Caco-2 (cell line): ENCODE results near the gene OR1N2. TPM values are rescaled to one million over a fixed set of nuclear protein-coding genes. Genes with fewer than 3 reads are reported as not detected.

ENCODE experiments used
- total RNA-seq: library from RNA; stranded (reverse); gene quantifications from 2 replicates; pipeline ENCODE4 v1.2.3, GENCODE V29; 2022

Gene OR1N2
- total RNA-seq, 1 experiment from 2014 or later, result not detected

Other genes with a start within 250 kb of the OR1N2 start
- 0.19 and 0.29 TPM in 2 replicates for gene PTGS1, start 182.1 kb upstream of the OR1N2 start, total RNA-seq
- gene OR1J1, start 75.2 kb upstream of the OR1N2 start, total RNA-seq, result not detected in 2 replicates
- gene OR1J2, start 42.3 kb upstream of the OR1N2 start, total RNA-seq, result not detected in 2 replicates
- gene OR1J4, start 34.0 kb upstream of the OR1N2 start, total RNA-seq, result not detected in 2 replicates
- not detected in 2 replicates for gene OR1N1, start 25.8 kb upstream of the OR1N2 start, total RNA-seq
- not detected in 2 replicates for gene OR1L8, start 30.3 kb downstream of the OR1N2 start, total RNA-seq
- gene OR1Q1, start 61.6 kb downstream of the OR1N2 start, total RNA-seq, result not detected in 2 replicates
- not detected in 2 replicates for gene OR1B1, start 104.5 kb downstream of the OR1N2 start, total RNA-seq
- not detected in 2 replicates for gene OR1L1, start 108.6 kb downstream of the OR1N2 start, total RNA-seq
- not detected in 2 replicates for gene OR1L3, start 122.0 kb downstream of the OR1N2 start, total RNA-seq
- not detected in 2 replicates for gene OR1L4, start 170.9 kb downstream of the OR1N2 start, total RNA-seq
- gene OR1L6, start 189.2 kb downstream of the OR1N2 start, total RNA-seq, result not detected in 2 replicates
- not detected in 2 replicates for gene OR5C1, start 235.8 kb downstream of the OR1N2 start, total RNA-seq
- not detected in 2 replicates for gene OR1K1, start 247.0 kb downstream of the OR1N2 start, total RNA-seq